K562 (cell line): ENCODE measurements around the gene SPDEF. TPM values are rescaled to one million over a fixed set of nuclear protein-coding genes. Genes with fewer than 3 reads are reported as not detected.

Experiments used
- ATF7 ChIP-seq: fragments of 450-650 bp; IDR thresholded peaks from 2 replicates; pipeline ENCODE4 v1.7.1; 2014; ENCODE audit warnings: mild to moderate bottlenecking, moderate library complexity
- BRD4 ChIP-seq: fragments of 200-600 bp; sonication (generic); IDR thresholded peaks from 2 replicates; pipeline ENCODE4 v1.6.1; 2017; ENCODE audit warnings: inconsistent platforms
- GTF2A2 ChIP-seq: IDR thresholded peaks from 2 replicates; pipeline ENCODE4 v1.6.1; 2016; ENCODE audit warnings: mild to moderate bottlenecking, missing genetic modification characterization, missing compliant biosample characterization
- HDAC1 ChIP-seq, 2 experiments: fragments of 450-650 bp; IDR thresholded peaks; 2 replicates each; pipeline ENCODE4 v1.6.1; 2016 to 2017; ENCODE audit warnings: inconsistent platforms in 1 of 2, mild to moderate bottlenecking in 1 of 2, moderate library complexity in 1 of 2
- HEY1 ChIP-seq: fragments of 250-450 bp; sonication (Bioruptor Pico); IDR thresholded peaks from 2 replicates; pipeline ENCODE4 v1.5.0; 2020; ENCODE audit warnings: mild to moderate bottlenecking, moderate library complexity, borderline replicate concordance
- HNRNPUL1 ChIP-seq: fragments of 200-400 bp; formaldehyde crosslinking; IDR thresholded peaks from 2 replicates; pipeline ENCODE4 v1.6.1; 2017; ENCODE audit warnings: low read length
- ID3 ChIP-seq, 2 experiments: fragments of 250-450 bp in 1 of 2; fragments of 450-650 bp in 1 of 2; sonication (Bioruptor Pico) in 1 of 2; IDR thresholded peaks; 2 replicates each; pipeline versions ENCODE4 v1.6.1 to v1.8.0; 2016 to 2021; ENCODE audit warnings: mild to moderate bottlenecking in 2 of 2, moderate library complexity in 2 of 2, missing compliant biosample characterization in 1 of 2, missing genetic modification characterization in 1 of 2
- MCM3 ChIP-seq: fragments of 450-650 bp; IDR thresholded peaks from 2 replicates; pipeline ENCODE4 v1.6.1; 2016
- MNT ChIP-seq, 2 experiments: fragments of 450-650 bp; conservative IDR thresholded peaks; 2 replicates each; pipeline ENCODE4 v1.6.1; 2017; ENCODE audit warnings: mild to moderate bottlenecking in 2 of 2, moderate library complexity in 2 of 2
- NR1H2 ChIP-seq: sonication (generic); formaldehyde crosslinking; IDR thresholded peaks from 2 replicates; pipeline ENCODE4 v1.4.0; 2020; ENCODE audit warnings: mild to moderate bottlenecking, missing genetic modification reagents
- NR2C2 ChIP-seq, 2 experiments: fragments of 200-800 bp in 1 of 2; sonication (Bioruptor generic) in 1 of 2; sonication (generic) in 1 of 2; formaldehyde crosslinking in 1 of 2; IDR thresholded peaks; 2 replicates each; pipeline versions ENCODE4 v1.6.1 to v1.8.0; 2016 to 2022; ENCODE audit warnings: mild to moderate bottlenecking in 1 of 2, missing compliant biosample characterization in 1 of 2, missing genetic modification characterization in 1 of 2, missing genetic modification reagents in 1 of 2
- PBX2 ChIP-seq, 2 experiments: IDR thresholded peaks in 1 of 2; conservative IDR thresholded peaks in 1 of 2; 2 replicates each; pipeline ENCODE4 v1.6.1; 2016; ENCODE audit warnings: low read depth in 2 of 2, mild to moderate bottlenecking in 1 of 2, missing compliant biosample characterization in 1 of 2, missing genetic modification characterization in 1 of 2, moderate library complexity in 1 of 2
- POLR2H ChIP-seq: IDR thresholded peaks from 2 replicates; pipeline ENCODE4 v1.6.1; 2016; ENCODE audit warnings: missing genetic modification characterization, low read depth, mild to moderate bottlenecking, control low read depth, missing compliant biosample characterization, moderate library complexity
- POU5F1 ChIP-seq: fragments of 150-350 bp; IDR thresholded peaks from 2 replicates; pipeline ENCODE4 v1.6.1; 2014; ENCODE audit warnings: borderline replicate concordance, low read length, low read depth, mild to moderate bottlenecking; ENCODE audit not compliant: partially characterized antibody
- PRMT5 ChIP-seq: sonication (generic); formaldehyde crosslinking; IDR thresholded peaks from 2 replicates; pipeline ENCODE4 v1.5.0; 2020; ENCODE audit warnings: missing genetic modification reagents
- RHOXF2B ChIP-seq: fragments of 250-450 bp; sonication (Bioruptor Pico); conservative IDR thresholded peaks from 2 replicates; pipeline ENCODE4 v1.5.1; 2021
- SAP30 ChIP-seq: fragments of 200-600 bp; sonication (generic); IDR thresholded peaks from 2 replicates; pipeline ENCODE4 v1.6.1; 2012; ENCODE audit warnings: borderline replicate concordance, low read depth, mild to moderate bottlenecking, moderate library complexity, low read length, control low read depth, inconsistent platforms; ENCODE audit not compliant: insufficient read depth, poor library complexity, severe bottlenecking
- SMAD1 ChIP-seq: fragments of 150-350 bp; IDR thresholded peaks from 2 replicates; pipeline ENCODE4 v1.6.1; 2014; ENCODE audit warnings: low read length, low read depth; ENCODE audit not compliant: partially characterized antibody
- SMAD2 ChIP-seq: fragments of 150-350 bp; IDR thresholded peaks from 2 replicates; pipeline ENCODE4 v1.6.1; 2014; ENCODE audit warnings: low read depth, mild to moderate bottlenecking, low read length
- XRCC3 ChIP-seq: fragments of 450-650 bp; IDR thresholded peaks from 2 replicates; pipeline ENCODE4 v1.6.1; 2017; ENCODE audit warnings: mild to moderate bottlenecking, moderate library complexity
- ZNF324 ChIP-seq: fragments of 250-450 bp; sonication (Bioruptor Pico); IDR thresholded peaks from 2 replicates; pipeline ENCODE4 v1.4.0; 2020; ENCODE audit warnings: mild to moderate bottlenecking
- ZNF347 ChIP-seq: fragments of 450-650 bp; formaldehyde crosslinking; IDR thresholded peaks from 2 replicates; pipeline ENCODE4 v1.4.0; 2020; ENCODE audit warnings: low read depth, mild to moderate bottlenecking, moderate library complexity
- ZNF431 ChIP-seq: sonication (generic); formaldehyde crosslinking; IDR thresholded peaks from 2 replicates; pipeline ENCODE4 v1.8.0; 2022; ENCODE audit warnings: mild to moderate bottlenecking, missing genetic modification reagents
- ZNF764 ChIP-seq: fragments of 250-450 bp; sonication (Bioruptor Pico); IDR thresholded peaks from 2 replicates; pipeline ENCODE4 v1.4.0; 2020; ENCODE audit warnings: low read depth, mild to moderate bottlenecking, moderate library complexity
- ZNF780A ChIP-seq: fragments of 250-450 bp; sonication (Bioruptor Pico); IDR thresholded peaks from 2 replicates; pipeline ENCODE4 v1.5.0; 2021; ENCODE audit warnings: mild to moderate bottlenecking
- polyA plus RNA-seq, 8 experiments: library from polyadenylated mRNA; depleted of rRNA in 4 of 8; stranded (reverse) in 5 of 8; unstranded in 3 of 8; fragments of >200 nt; fragmentation: Nextera tagmentation in 2 of 8; fragmentation: Illumina TruSeq in 1 of 8; extraction: Ambion mirVana in 2 of 8; extraction: Trizol in 1 of 8; gene quantifications; 2 replicates each; pipeline versions ENCODE4 v1.2.1 to v1.2.3, GENCODE V29; 2011 to 2014; ENCODE audit warnings: inconsistent platforms in 1 of 8, missing spikeins in 1 of 8
- total RNA-seq, 7 experiments: library from RNA; depleted of rRNA in 6 of 7; stranded (reverse); fragments of >200 nt in 6 of 7; fragmentation: Illumina TruSeq in 2 of 7; extraction: Trizol in 2 of 7; gene quantifications; 2 replicates each; pipeline versions ENCODE4 v1.2.1 to v1.2.3, GENCODE V29; 2011 to 2021; ENCODE audit warnings: low replicate concordance in 1 of 7

The SPDEF gene
- total and polyA plus RNA-seq, 9 of the 15 experiments (the other 6 are each of a cell fraction or from before 2014, with no cell fraction given), result 0.04 to 0.12 (median 0.11) TPM; not detected in 5

GRCh38 chr6:34557228-34557627, 1.1 kb upstream of the SPDEF start (continued):
- TF ChIP-seq ZNF780A (CRISPR knock-in tag), result no peak
- TF ChIP-seq HDAC1 (IDR thresholded peaks at IDR 0.05), result no peak
- TF ChIP-seq POU5F1, result no peak
- no peak for TF ChIP-seq MNT (conservative IDR thresholded peaks at IDR 0.05)
- no peak for TF ChIP-seq ID3 (CRISPR knock-in tag; IDR thresholded peaks at IDR 0.05)
- TF ChIP-seq ID3 (tag; IDR thresholded peaks at IDR 0.05), result no peak
- TF ChIP-seq ZNF431 (CRISPR knock-in tag), result no peak
- TF ChIP-seq RHOXF2B (CRISPR knock-in tag), result no peak
- TF ChIP-seq SMAD1, result no peak
- TF ChIP-seq NR2C2 (CRISPR knock-in tag; IDR thresholded peaks at IDR 0.05), result no peak
- no peak for TF ChIP-seq NR2C2 (tag; IDR thresholded peaks at IDR 0.05)
- TF ChIP-seq ZNF347 (CRISPR knock-in tag), result no peak
- TF ChIP-seq SAP30, result no peak
- no peak for TF ChIP-seq XRCC3
- TF ChIP-seq POLR2H (tag), result no peak
- TF ChIP-seq MCM3, result no peak
- TF ChIP-seq GTF2A2 (tag), result no peak
- TF ChIP-seq NR1H2 (CRISPR knock-in tag), result no peak
- TF ChIP-seq HNRNPUL1, result no peak
- no peak for TF ChIP-seq ATF7
- no peak for TF ChIP-seq PBX2 (CRISPR knock-in tag; IDR thresholded peaks at IDR 0.05; ENCODE audit: low read depth)
- no peak for TF ChIP-seq PBX2 (tag; conservative IDR thresholded peaks at IDR 0.05; ENCODE audit: low read depth)
- TF ChIP-seq PRMT5 (CRISPR knock-in tag), result no peak
- no peak for TF ChIP-seq HEY1 (CRISPR knock-in tag)
- TF ChIP-seq BRD4, result no peak
- TF ChIP-seq ZNF764 (CRISPR knock-in tag), result no peak
- no peak for TF ChIP-seq SMAD2
- no peak for TF ChIP-seq ZNF324 (CRISPR knock-in tag)
